HG02885 (cell line): Measurements from ENCODE around the gene ABCA1.
A peak's percentile ranks its signal among the peaks of the same experiment; 100 is the strongest.
"Not testable (repeated sequence)": the region's sequence is repeated elsewhere in the genome, so short reads cannot be mapped to it uniquely, and the experiment has no call there.

ENCODE experiments used
- ATAC-seq: cut with Tn5 transposase; IDR thresholded peaks from one replicate; pipeline ENCODE4 v1.9.1; 2021; ENCODE audit warnings: mild to moderate bottlenecking; ENCODE audit not compliant: unreplicated experiment, poor library complexity

ABCA1 gene

DNA sequence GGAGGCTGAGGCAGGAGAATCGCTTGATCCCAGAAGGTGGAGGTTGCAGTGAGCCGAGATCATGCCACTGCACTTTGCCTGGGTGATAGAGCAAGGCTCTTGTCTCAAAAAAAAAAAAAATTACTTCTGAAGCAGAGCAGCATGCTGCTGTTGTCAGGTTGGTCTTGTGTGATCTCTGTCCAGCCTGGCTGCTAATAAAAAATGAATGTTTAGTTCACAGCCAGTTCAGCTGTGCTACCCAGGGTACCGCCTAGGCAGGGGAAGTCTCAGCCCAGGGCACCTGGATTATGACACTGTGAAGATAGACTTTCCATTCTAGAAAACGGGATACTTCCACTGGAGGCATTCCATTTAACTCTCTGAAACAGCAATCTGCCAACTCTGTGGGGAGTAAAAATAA is 23.5 kb upstream of the ABCA1 start:
- ATAC-seq = no peak

- no peak for ATAC-seq
These were observed 22.9 kb upstream of the ABCA1 start for GRCh38 chr9:104950838-104951237.

DNA sequence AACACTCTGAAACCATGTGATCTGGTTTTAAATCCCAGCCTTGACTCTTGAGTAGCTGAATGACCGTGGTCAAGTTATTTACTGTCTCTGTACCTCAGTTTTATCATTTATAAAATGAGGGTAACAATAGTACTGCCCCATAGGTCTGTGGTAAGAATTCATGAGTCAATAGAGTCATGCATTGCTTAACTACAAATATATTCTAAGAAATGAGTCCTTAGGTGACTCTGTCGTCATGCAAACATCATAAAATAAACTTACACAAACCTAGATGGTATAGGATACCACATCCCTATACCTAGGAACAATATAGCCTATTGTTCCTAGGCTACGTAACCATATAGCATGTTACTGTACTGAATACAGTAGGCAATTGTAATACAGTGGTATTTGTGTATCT is 20.3 kb upstream of the ABCA1 start:
- no peak for ATAC-seq

- no peak for ATAC-seq
These were observed 16.9 kb upstream of the ABCA1 start for GRCh38 chr9:104944871-104945270.

DNA sequence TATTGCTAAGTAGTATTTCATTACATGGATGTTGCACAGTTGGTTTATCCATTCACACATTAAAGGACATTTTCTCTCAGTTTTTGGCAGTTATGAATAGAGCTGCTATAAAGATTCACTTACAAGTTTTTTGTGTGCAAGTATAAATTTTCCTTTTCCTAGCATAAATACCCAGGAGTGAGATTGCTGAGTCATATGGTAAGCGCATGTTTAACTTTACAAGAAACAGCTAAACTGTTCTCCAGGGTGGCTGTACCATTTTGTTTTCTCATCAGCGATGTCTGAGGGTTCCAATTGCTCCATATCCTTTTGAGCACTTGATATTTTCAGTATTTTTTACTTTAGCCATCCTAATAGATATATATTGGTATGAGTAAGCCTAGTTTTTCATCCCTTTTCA is 16.4 kb upstream of the ABCA1 start:
- ATAC-seq = no peak

GRCh38 chr9:104941597-104941996 is 13.6 kb upstream of the ABCA1 start:
- no peak for ATAC-seq

- no peak for ATAC-seq
These were observed 8.3 kb upstream of the ABCA1 start for GRCh38 chr9:104936291-104936690.

DNA sequence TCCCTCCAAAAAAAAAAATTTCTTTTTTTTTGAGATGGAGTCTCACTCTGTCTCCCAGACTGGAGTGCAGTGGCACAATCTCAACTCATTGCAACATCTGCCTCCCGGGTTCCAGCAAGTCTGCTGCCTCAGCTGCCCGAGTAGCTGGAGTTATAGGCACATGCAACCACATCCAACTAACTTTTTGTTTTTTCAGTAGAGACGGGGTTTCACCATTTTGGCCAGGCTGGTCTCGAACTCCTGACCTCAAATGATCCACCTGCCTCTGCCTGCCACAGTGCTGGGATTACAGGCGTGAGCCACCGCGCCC is 7.5 kb upstream of the ABCA1 start:
- ATAC-seq = not testable (repeated sequence)

GRCh38 chr9:104934691-104935500 is 6.9 kb upstream of the ABCA1 start:
- ATAC-seq = no peak

DNA sequence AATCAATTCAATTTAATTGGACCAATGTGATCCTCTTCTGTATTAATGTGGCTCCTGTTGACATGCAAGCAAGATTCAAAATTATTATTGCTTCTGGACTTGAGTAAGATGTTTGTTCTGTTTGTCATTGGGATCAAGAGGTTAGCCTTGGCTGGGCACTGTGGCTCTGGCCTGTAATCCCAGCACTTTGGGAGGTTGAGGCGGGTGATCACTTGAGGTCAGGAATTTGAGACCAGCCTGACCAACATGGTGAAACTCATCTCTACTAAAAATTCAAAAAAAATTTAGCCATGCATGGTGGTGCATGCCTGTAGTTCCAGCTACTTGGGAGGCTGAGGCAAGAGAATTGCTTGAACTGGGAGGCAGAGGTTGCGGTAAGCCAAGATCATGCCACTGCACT is 5.1 kb upstream of the ABCA1 start:
- not testable (repeated sequence) for ATAC-seq

DNA sequence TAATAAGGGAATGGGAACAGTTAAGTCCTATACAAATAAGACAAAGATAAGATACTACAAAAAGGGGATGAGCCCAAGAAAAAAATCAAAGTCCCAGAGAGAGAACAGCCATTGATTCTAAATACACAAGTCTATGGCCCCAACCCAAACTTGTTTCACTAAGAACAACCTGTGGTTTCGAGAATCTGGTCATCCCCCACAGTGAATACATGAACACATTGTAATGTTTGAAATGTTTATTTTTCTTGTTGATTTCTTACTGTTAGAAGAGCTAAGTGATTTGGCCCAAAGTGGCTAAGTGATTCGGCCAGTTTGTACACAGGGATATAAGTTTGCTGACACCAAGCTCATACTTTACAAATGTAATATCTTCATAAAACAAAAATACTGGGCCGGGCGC is 3.3 kb upstream of the ABCA1 start:
- ATAC-seq = no peak

DNA sequence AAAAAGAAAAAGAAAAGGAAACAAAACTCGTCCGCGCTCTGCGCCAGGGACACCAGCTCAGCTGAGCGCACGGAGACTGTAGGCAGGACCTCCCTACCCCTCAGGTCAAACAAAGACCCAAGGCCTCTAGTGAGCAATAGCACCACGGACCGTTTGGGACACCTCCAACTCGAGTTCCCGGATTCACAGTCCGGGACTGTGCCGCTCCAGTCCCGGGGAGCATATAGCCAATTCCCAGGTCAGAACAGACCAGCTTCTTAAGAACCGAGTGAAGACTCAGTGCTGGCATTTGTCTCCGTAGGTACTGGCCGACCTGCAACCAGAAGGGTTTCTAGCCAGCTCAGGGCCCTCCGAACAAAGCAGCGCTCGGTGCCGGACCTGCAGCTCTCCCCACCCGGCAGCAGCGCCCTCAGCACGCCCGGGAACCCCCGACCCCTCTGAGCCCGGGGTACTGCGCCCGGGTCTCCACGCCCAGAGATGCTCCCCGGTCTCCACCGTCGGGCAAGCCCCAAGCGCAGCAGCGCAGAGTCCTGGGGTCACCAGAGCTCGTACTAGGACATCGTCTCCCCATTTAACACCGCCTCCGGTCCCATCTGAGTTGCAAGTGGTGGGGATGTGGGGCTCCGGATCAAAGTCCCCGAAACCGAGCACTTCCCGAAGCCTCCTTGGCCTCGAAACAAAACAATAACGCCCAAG is 591 bp downstream of the ABCA1 start:
- no peak for ATAC-seq

GRCh38 chr9:104923740-104924139 is 4.2 kb downstream of the ABCA1 start:
- peak; percentile 78 for ATAC-seq

GRCh38 chr9:104923289-104923688 is 4.7 kb downstream of the ABCA1 start:
- ATAC-seq = no peak

GRCh38 chr9:104922748-104923147 is 5.2 kb downstream of the ABCA1 start:
- not testable (repeated sequence) for ATAC-seq

DNA sequence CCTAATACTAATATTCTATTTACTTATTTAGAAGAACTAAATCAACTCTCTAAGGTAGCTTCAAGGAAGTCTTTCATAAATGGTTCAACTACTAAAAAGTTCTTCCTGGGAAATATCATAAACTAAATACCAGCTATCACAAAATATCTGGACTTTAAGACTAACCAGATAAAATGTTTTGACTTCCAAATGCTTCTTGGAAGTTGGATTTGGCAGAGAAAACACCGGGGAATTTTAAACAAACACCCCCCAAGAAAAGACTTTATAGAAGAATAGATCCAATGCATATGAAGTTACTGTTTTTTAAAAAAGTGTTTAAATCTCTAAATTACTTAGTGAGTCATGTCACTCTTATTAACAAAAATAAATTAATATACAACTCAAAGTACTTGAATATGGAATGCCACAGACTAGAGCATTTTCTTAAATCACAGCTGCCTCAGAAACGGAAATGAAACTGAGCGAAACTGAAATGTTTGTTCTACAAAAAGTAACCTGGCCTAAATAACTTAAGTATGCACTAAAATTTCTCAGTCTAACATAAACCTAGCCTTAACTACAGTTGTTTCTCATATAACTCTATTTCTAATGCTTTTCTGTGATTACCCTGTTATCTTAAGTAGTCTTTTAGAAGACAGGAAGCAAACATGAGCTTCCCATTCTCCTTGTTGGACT is 6.8 kb downstream of the ABCA1 start:
- peak; percentile 48 for ATAC-seq

GRCh38 chr9:104915753-104916152 is 12.2 kb downstream of the ABCA1 start:
- ATAC-seq = no peak

DNA sequence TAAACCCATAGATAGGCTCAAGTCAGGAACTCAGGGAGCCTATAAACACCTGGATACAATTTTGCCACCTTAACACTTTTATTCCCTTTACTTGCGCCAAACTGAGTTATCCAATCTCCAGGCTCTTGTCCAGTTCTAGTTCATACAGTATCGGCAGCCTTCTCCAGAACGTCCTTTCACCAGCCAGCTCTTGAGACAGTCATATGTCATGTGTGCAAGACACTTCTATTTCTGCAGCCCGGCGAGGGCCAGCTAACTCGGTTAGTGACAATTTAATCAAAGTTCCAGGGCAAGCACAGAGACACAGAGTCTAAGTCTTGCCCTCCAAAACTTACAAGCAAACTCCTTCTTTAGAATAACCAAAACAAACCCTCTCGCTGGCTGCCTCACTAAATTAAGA is 12.9 kb downstream of the ABCA1 start:
- no peak for ATAC-seq

- no peak for ATAC-seq
These were observed 13.5 kb downstream of the ABCA1 start for GRCh38 chr9:104914466-104914865.

DNA sequence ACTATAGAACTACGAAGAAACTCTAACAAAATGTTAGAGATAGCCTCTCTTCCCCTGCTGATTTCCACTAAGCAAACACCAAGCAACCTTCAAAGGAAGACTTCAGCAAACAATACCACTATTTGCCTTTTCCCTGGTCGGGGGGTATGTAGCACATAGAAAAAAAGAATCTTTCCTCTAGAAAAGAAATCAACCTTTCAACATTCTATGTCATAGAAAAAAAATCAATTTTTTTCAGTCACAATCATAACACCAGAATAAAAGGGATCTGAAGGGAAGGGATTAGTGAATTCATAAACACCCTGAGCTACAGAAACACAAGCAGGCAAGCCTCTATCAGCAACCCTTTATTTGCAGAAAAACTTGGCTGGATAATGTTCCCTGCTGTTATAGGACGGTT is 15.3 kb downstream of the ABCA1 start:
- no peak for ATAC-seq

- ATAC-seq = no peak
These were observed 16.8 kb downstream of the ABCA1 start for GRCh38 chr9:104911032-104911607.
